Measurements from ENCODE around the gene MEGF6. TPM values are rescaled to one million over a fixed set of nuclear protein-coding genes. Genes with fewer than 3 reads are reported as not detected.

Gene MEGF6
- total and polyA plus RNA-seq, 12 donors = 0.15 to 29.2 (median 8.2) TPM

DNA sequence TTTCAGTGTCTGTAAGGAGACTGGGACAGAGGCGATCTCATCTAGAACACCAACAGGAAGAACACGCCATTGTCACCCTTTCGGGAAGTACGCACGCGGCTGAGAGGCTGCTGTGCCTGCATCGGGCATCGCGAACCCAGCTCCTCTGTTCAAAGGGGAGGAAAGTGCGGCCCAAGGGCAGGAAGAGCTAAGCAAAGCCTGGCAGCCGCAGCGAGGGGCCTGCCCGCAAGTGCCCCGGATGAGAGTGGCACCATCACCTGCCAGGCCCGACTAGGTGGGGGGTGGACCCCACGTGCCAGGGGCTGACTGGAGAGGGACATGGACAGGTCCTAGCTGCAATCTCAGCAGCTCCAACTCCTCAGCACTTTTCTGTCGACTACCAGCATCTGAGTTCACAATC, 21.0 kb upstream of the MEGF6 start:
- Histone ChIP-seq H3K36me3 (replicated peaks in 1 of 2) (peaks cover 0 to 87% of the 10 kb centered on the region in 2 donors), H3K4me1 (replicated peaks in 1 of 2) (no peaks in the 10 kb centered on the region), H3K27me3 (no peaks in the 10 kb centered on the region), H3K9me3 (replicated peaks in 1 of 3) (no peaks in the 10 kb centered on the region), H3K27ac (no peak overlapping the region), H3K4me3 (no peak overlapping the region)
- DNase-seq = no peak
- intact Hi-C loops (cut with DNase I) = no loop called here
- no peak for TF ChIP-seq POLR2A (IDR thresholded peaks at IDR 0.05)
- WGBS, 4 donors = 89 to 97% (median 95%) methylated on average over 10 to 17 of the region's 17 CpGs

DNA sequence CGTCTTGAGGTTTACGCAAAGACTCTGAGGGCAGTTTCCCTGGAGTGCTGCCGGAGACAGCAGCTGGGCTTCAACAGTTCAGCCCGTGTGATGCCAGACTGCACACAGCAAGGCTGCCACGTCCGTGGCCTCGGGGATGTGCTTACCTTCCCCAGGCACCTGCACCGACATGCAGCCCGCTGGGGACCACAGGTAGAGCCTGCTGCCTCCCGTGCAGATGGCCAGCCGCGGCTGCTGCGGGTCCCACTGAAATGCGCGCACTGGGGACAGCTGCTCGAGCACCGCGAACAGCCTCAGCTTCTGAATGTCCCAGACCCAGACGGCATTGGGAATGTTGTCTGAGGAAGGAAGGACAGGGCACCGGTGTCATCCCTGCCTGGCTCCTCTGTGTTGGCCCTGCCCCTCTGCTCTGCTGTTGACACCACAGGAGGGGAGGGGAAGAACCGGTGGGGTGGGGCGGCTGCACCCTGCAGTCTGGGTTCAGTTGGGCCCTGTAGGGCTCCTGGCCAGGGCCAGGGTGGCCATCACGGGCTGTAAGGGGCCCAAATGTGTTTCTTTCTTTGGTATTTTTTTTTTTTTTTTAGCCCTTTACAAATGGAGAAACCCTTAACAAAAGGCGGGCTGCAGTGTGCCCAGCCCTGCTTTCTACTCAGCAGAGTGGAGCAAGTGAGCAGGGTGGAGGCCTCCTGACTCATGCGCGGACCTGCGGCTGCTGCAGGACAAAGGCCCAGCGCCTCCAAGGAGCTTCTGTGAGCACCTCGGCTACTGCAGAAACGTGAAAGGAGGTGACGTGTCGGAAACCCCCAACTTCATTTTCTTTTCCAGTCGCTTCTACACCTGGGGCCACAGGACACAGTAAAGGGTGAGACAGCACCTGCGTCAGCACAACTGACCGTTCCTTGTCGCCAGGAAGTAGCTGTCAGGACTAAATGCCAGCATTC, 20.3 kb upstream of the MEGF6 start:
- Histone ChIP-seq H3K27ac (no peak overlapping the region), H3K36me3 (replicated peaks in 1 of 2) (peaks cover 0 to 81% of the 10 kb centered on the region in 2 donors), H3K4me3 (no peak overlapping the region), H3K9me3 (replicated peaks in 1 of 3) (no peaks in the 10 kb centered on the region), H3K27me3 (no peaks in the 10 kb centered on the region), H3K4me1 (replicated peaks in 1 of 2) (peaks cover 0 to 2% of the 10 kb centered on the region in 2 donors)
- intact Hi-C loops (cut with DNase I) = no loop called here
- no peak for DNase-seq
- WGBS, 4 donors = 87 to 90% (median 89%) methylated on average over 25 to 36 of the region's 36 CpGs
- no peak for TF ChIP-seq POLR2A (IDR thresholded peaks at IDR 0.05)
- TF ChIP-seq, protein P1, sequence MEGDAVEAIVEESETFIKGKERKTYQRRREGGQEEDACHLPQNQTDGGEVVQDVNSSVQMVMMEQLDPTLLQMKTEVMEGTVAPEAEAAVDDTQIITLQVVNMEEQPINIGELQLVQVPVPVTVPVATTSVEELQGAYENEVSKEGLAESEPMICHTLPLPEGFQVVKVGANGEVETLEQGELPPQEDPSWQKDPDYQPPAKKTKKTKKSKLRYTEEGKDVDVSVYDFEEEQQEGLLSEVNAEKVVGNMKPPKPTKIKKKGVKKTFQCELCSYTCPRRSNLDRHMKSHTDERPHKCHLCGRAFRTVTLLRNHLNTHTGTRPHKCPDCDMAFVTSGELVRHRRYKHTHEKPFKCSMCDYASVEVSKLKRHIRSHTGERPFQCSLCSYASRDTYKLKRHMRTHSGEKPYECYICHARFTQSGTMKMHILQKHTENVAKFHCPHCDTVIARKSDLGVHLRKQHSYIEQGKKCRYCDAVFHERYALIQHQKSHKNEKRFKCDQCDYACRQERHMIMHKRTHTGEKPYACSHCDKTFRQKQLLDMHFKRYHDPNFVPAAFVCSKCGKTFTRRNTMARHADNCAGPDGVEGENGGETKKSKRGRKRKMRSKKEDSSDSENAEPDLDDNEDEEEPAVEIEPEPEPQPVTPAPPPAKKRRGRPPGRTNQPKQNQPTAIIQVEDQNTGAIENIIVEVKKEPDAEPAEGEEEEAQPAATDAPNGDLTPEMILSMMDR (IDR thresholded peaks at IDR 0.05) = no peak

DNA sequence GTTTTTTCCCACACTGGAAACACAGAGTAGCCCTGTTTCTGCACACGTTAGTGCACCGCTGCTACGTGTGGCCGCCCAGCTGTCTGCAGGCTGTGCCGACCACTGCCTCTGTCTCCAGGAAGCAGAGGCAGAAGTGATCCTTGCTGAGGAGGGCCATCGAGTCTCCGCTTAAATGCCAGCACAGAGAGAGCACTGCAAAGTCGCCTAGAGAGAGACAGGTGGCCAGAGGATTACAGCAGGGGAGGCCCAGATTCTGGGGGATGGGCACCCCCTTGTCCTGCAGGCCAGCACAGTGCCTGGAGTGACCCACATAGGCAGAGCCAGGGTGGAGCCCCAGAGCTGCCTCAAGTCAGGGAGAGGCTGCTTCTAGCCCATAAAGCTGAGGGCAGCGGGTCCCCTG, 19.6 kb upstream of the MEGF6 start:
- TF ChIP-seq, protein P1 (IDR thresholded peaks at IDR 0.05) = no peak
- TF ChIP-seq POLR2A (IDR thresholded peaks at IDR 0.05) = no peak
- Histone ChIP-seq H3K9me3 (replicated peaks in 1 of 3) (no peaks in the 10 kb centered on the region), H3K4me3 (no peak overlapping the region), H3K27ac (no peak overlapping the region), H3K27me3 (no peaks in the 10 kb centered on the region), H3K4me1 (replicated peaks in 1 of 2) (peaks cover 0 to 8% of the 10 kb centered on the region in 2 donors), H3K36me3 (replicated peaks in 1 of 2) (peaks cover 0 to 75% of the 10 kb centered on the region in 2 donors)
- intact Hi-C loops (cut with DNase I) = no loop called here
- no peak for DNase-seq
- 77 to 93% (median 82%) methylated on average over 6 to 9 of the region's 9 CpGs for WGBS, 4 donors

DNA sequence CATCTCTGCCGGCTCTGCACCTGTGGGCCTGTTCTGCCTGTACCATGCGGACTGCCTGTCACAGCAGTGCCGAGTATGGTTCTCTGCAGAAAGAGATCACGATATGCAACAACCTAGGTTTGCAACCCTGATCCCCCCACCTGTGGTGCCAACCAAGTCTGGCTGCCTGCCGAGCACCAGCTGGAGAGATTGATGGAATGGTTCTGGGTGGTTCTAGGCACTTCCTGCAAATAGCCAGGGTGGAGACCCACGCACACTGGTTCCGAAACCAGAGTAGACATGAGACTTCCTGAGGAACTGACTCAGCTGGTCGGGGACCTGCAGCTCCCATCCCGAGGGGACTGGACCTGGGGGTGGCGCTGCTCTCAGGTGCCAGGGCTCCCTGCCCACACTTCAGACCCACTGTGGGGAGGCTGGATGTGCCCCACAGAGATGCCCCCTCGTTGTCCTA, 18.9 kb upstream of the MEGF6 start:
- Histone ChIP-seq H3K4me1 (replicated peaks in 1 of 2) (peaks cover 5 to 14% of the 10 kb centered on the region in 2 donors), H3K27ac (no peak overlapping the region), H3K9me3 (replicated peaks in 1 of 3) (no peaks in the 10 kb centered on the region), H3K36me3 (replicated peaks in 1 of 2) (peaks cover 0 to 67% of the 10 kb centered on the region in 2 donors), H3K27me3 (no peaks in the 10 kb centered on the region), H3K4me3 (no peak overlapping the region)
- TF ChIP-seq, protein P1 (IDR thresholded peaks at IDR 0.05) = no peak
- TF ChIP-seq POLR2A (IDR thresholded peaks at IDR 0.05) = no peak
- intact Hi-C loops (cut with DNase I) = no loop called here
- no peak for DNase-seq
- 76 to 82% (median 77%) methylated on average over 8 to 11 of the region's 11 CpGs for WGBS, 4 donors

All from adrenal gland (tissue), 12 donors.